Endothelial cell of umbilical vein (primary cell): Measurements from ENCODE around the gene LPAR1. TPM values are rescaled to one million over a fixed set of nuclear protein-coding genes. Genes with fewer than 3 reads are reported as not detected.

Experiments
- BruUV-seq: library from RNA; stranded (reverse); fragments of 400-500 nt; replicated peaks from 2 replicates; lab custom pipeline; 2021; lab: Mats Ljungman, UMichigan
- CTCF ChIA-PET: fragments of 300-600, 350-600 bp; sonication (Branson Sonifier 250); formaldehyde crosslinking; loops from one replicate; lab custom pipeline; 2021; ENCODE audit warnings: antibody characterized with exemption, inconsistent platforms; lab: Charles Lee
- POLR2A ChIA-PET: fragments of 300-600, 350-600 bp; sonication (Branson Sonifier 250); formaldehyde crosslinking; loops from one replicate; lab custom pipeline; 2021; ENCODE audit warnings: antibody characterized with exemption, inconsistent platforms; lab: Charles Lee
- DNase-seq: peaks from one replicate; pipeline ENCODE4 v3.0.0-alpha.2; 2011; ENCODE audit warnings: low read depth, low spot score
- FAIRE-seq: peaks from 2 replicates; lab custom pipeline; 2011; peaks lifted over from hg19 to GRCh38; lab: Jason Lieb, UNC
- H2AFZ ChIP-seq: 2 replicates; pipeline ENCODE4 v1.6.0; 2012; ENCODE audit warnings: low read depth, low read length, control low read depth, inconsistent platforms
- H3K27ac ChIP-seq: 2 replicates; pipeline ENCODE4 v1.5.1; 2011; ENCODE audit warnings: low read depth, mild to moderate bottlenecking, control low read depth, low read length, moderate library complexity; ENCODE audit not compliant: insufficient read depth
- H3K27me3 ChIP-seq, 2 experiments: 2 replicates each; pipeline versions ENCODE4 v1.6.0 to v1.6.1; 2011; ENCODE audit warnings: low read length in 2 of 2, mixed read lengths in 1 of 2; ENCODE audit not compliant: control insufficient read depth in 2 of 2, insufficient read depth in 2 of 2
- H3K36me3 ChIP-seq, 2 experiments: 2 replicates in 1 of 2; 3 replicates in 1 of 2; pipeline ENCODE4 v1.5.1; 2011; ENCODE audit warnings: low read length in 2 of 2, mild to moderate bottlenecking in 1 of 2, moderate library complexity in 1 of 2; ENCODE audit not compliant: control insufficient read depth in 2 of 2, insufficient read depth in 2 of 2; ENCODE audit errors: extremely low read depth in 1 of 2
- H3K4me1 ChIP-seq: 3 replicates; pipeline ENCODE4 v1.5.1; 2011; ENCODE audit warnings: mild to moderate bottlenecking, low read length; ENCODE audit not compliant: control insufficient read depth, insufficient read depth; ENCODE audit errors: extremely low read depth
- H3K4me2 ChIP-seq: 2 replicates; pipeline ENCODE4 v1.6.1; 2011; ENCODE audit warnings: low read length, control low read depth, mixed read lengths; ENCODE audit not compliant: insufficient read depth
- H3K4me3 ChIP-seq, 3 experiments: fragments of 200-600 bp in 1 of 3; sonication (generic), shearing (Covaris generic) in 1 of 3; replicated peaks in 1 of 3; 2 replicates each; pipeline ENCODE4 v1.5.1; 2011 to 2016; ENCODE audit warnings: control low read depth in 3 of 3, low read length in 3 of 3, mild to moderate bottlenecking in 2 of 3, inconsistent platforms in 1 of 3, low read depth in 1 of 3, moderate library complexity in 1 of 3; ENCODE audit not compliant: insufficient read depth in 1 of 3
- H3K79me2 ChIP-seq: 2 replicates; pipeline ENCODE4 v1.6.0; 2012; ENCODE audit warnings: low read length, inconsistent platforms; ENCODE audit not compliant: control insufficient read depth, insufficient read depth
- H3K9ac ChIP-seq: replicated peaks from 2 replicates; pipeline ENCODE3; 2011; ENCODE audit warnings: low read length, control low read depth; ENCODE audit not compliant: insufficient read depth; ENCODE audit errors: extremely low read depth
- H3K9me1 ChIP-seq: replicated peaks from 3 replicates; pipeline ENCODE4 v1.6.0; 2011; ENCODE audit warnings: mild to moderate bottlenecking, low read length; ENCODE audit not compliant: control insufficient read depth, insufficient read depth; ENCODE audit errors: extremely low read depth
- H3K9me3 ChIP-seq: replicated peaks from 2 replicates; pipeline ENCODE4 v1.5.1; 2012; ENCODE audit warnings: low read length, inconsistent platforms; ENCODE audit not compliant: control insufficient read depth, insufficient read depth
- H4K20me1 ChIP-seq: replicated peaks from 2 replicates; pipeline ENCODE3; 2011; ENCODE audit warnings: mild to moderate bottlenecking, low read length; ENCODE audit not compliant: control insufficient read depth, insufficient read depth; ENCODE audit errors: extremely low read depth
- CTCF ChIP-seq, 2 donors: IDR thresholded peaks; 1 replicate in 1 of 2; 2 replicates in 1 of 2; pipeline ENCODE4 v1.5.1; 2011; ENCODE audit warnings: low read length in 2 of 2, mild to moderate bottlenecking in 2 of 2, moderate library complexity in 2 of 2, control low read depth in 1 of 2, inconsistent platforms in 1 of 2, low read depth in 1 of 2; ENCODE audit not compliant: insufficient read depth in 1 of 2; ENCODE audit errors: extremely low read depth in 1 of 2
- EZH2 ChIP-seq: IDR thresholded peaks from 2 replicates; pipeline ENCODE4 v1.6.1; 2012; ENCODE audit warnings: borderline replicate concordance, low read depth, mild to moderate bottlenecking, moderate library complexity, low read length, inconsistent platforms; ENCODE audit not compliant: severe bottlenecking
- FOS ChIP-seq: IDR thresholded peaks from 2 replicates; pipeline ENCODE4 v1.6.1; 2011; ENCODE audit warnings: mild to moderate bottlenecking, low read length, moderate library complexity, borderline replicate concordance; ENCODE audit not compliant: insufficient read depth
- GATA2 ChIP-seq: IDR thresholded peaks from 2 replicates; pipeline ENCODE4 v1.7.0; 2011; ENCODE audit warnings: low read depth, mild to moderate bottlenecking, moderate library complexity, mixed read lengths, low read length; ENCODE audit not compliant: insufficient read length, insufficient read depth
- JUN ChIP-seq: IDR thresholded peaks from 2 replicates; pipeline ENCODE4 v1.6.1; 2011; ENCODE audit warnings: borderline replicate concordance, low read depth; ENCODE audit not compliant: insufficient read length, insufficient read depth
- MYC ChIP-seq: IDR thresholded peaks from one replicate; pipeline ENCODE4 v1.6.1; 2011; ENCODE audit warnings: mild to moderate bottlenecking, low read depth, low read length
- POLR2A ChIP-seq: IDR thresholded peaks from 2 replicates; pipeline ENCODE4 v1.6.1; 2012; ENCODE audit warnings: low read depth, mild to moderate bottlenecking, control low read depth, low read length
- POLR2AphosphoS5 ChIP-seq: IDR thresholded peaks from 2 replicates; pipeline ENCODE4 v1.6.1; 2012; ENCODE audit warnings: low read depth, mild to moderate bottlenecking, control low read depth, low read length, moderate library complexity; ENCODE audit not compliant: insufficient read depth
- dilution Hi-C: fragments of 300-500 bp; cut with MboI; formaldehyde crosslinking; loops from one replicate; pipeline ENCODE4 v1.15.0; 2019; ENCODE audit warnings: low sequenced_read_pairs; ENCODE audit not compliant: extremely low pct_ligation_motif_present
- intact Hi-C: fragments of 100-400 bp; cut with micrococcal nuclease; formaldehyde crosslinking; loops from one replicate; pipeline ENCODE4 v1.10.0; 2022
- polyA plus RNA-seq, 4 experiments: library from polyadenylated mRNA; depleted of rRNA in 3 of 4; stranded (reverse) in 3 of 4; unstranded in 1 of 4; fragments of >200 nt; gene quantifications; 2 replicates each; pipeline versions ENCODE4 v1.2.1 to v1.2.3, GENCODE V29; 2011 to 2012; ENCODE audit warnings: missing spikeins in 1 of 4
- total RNA-seq: library from RNA; stranded (reverse); gene quantifications from 2 replicates; pipeline ENCODE4 v1.2.3, GENCODE V29; 2021
- TF ChIP-seq, protein P1 (sequence below): IDR thresholded peaks from 2 replicates; pipeline ENCODE4 v1.6.1; 2011; ENCODE audit not compliant: insufficient read depth, insufficient read length

The LPAR1 gene
- total and polyA plus RNA-seq, 2 donors (not counting 3 experiments of a cell fraction or from before 2014, with no cell fraction given) = 0.88 to 3.0 TPM

DNA sequence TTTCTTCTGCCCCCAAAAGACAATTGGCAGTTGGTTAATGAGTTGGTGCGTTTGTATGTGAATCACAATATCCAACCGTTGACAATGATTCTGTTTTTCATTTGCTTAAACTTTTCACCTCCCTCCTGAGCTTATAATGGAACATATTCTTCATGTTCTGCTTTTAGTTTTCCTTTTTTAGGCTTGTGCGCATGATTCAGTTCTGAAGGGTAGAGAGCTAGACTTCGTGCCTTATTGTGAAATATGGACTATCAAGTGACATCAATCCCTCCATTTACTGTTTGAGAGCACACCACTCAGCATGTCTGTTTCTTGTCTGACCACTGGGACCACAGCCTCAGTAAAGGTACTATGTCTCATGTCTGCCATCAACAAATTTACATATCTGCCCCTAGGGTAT lies 30.5 kb upstream of the LPAR1 start:
- DNase-seq = no peak
- no peak overlapping the region for H2AFZ ChIP-seq
- TF ChIP-seq, protein P1, sequence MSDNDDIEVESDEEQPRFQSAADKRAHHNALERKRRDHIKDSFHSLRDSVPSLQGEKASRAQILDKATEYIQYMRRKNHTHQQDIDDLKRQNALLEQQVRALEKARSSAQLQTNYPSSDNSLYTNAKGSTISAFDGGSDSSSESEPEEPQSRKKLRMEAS = no peak
- TF ChIP-seq FOS (no peak), MYC (no peak), JUN (no peak), EZH2 (no peak), POLR2A (no peak), GATA2 (no peak), CTCF (IDR thresholded peaks at IDR 0.05; ENCODE audit: extremely low read depth in 1 of 2, insufficient read depth in 1 of 2, low read depth in 1 of 2, low read length in 2 of 2) (no peak), POLR2AphosphoS5 (no peak)
- no peaks in the 10 kb centered on the region for H3K79me2 ChIP-seq
- POLR2A ChIA-PET = no interaction called here
- H3K9me1 ChIP-seq = no peaks in the 10 kb centered on the region
- no TSS peak for BruUV-seq
- dilution Hi-C loops (no loop called here), intact Hi-C loops (no loop called here)
- H4K20me1 ChIP-seq = no peaks in the 10 kb centered on the region
- H3K27ac ChIP-seq = no peak overlapping the region
- H3K4me1 ChIP-seq = no peaks in the 10 kb centered on the region
- no peak for FAIRE-seq
- no peaks in the 10 kb centered on the region for H3K9me3 ChIP-seq
- no peak overlapping the region for H3K4me3 ChIP-seq
- peaks cover 0 to 4% of the 10 kb centered on the region in 2 experiments for H3K27me3 ChIP-seq
- no peak overlapping the region for H3K9ac ChIP-seq
- CTCF ChIA-PET = interaction anchor here (0.8 kb wide), 1 partner anchor 430 kb away, joined by 4 read pairs; no protein-coding TSS in a partner anchor
- no peaks in the 10 kb centered on the region for H3K36me3 ChIP-seq
- no peak overlapping the region for H3K4me2 ChIP-seq
